OCI-LY1 (cell line): Measurements from ENCODE around the gene KLHL2.
A peak's percentile ranks its signal among the peaks of the same experiment; 100 is the strongest.

Source experiments
- CTCF ChIP-seq: fragments of 200-600 bp; sonication (generic), shearing (Covaris generic); IDR thresholded peaks from 2 replicates; pipeline ENCODE4 v1.5.1; 2017; ENCODE audit warnings: mild to moderate bottlenecking, antibody characterized with exemption, low read length, moderate library complexity, mixed read lengths
- EZH2 ChIP-seq: fragments of 200-600 bp; sonication (generic), shearing (Covaris generic); IDR thresholded peaks from 2 replicates; pipeline ENCODE4 v1.8.0; 2017; ENCODE audit warnings: borderline replicate concordance, mixed run types, mild to moderate bottlenecking, antibody characterized with exemption, low read length, moderate library complexity, mixed read lengths

- TF ChIP-seq CTCF: peak; percentile 68
- TF ChIP-seq EZH2: no peak
These were observed 148.5 kb downstream of the KLHL2 start for GRCh38 chr4:165355900-165356300.
